ENCODE data around the gene VENTX. TPM values are rescaled to one million over a fixed set of nuclear protein-coding genes. Genes with fewer than 3 reads are reported as not detected.

VENTX gene
- total and polyA plus RNA-seq, 2 donors (not counting 3 experiments of a cell fraction or from before 2014, with no cell fraction given): not detected

GRCh38 chr10:133245439-133246235, 8.0 kb downstream of the VENTX start:
- BruUV-seq (replicated peaks): no TSS peak
- intact Hi-C loops (cut with micrococcal nuclease) (no loop called here), dilution Hi-C loops (cut with MboI; ENCODE audit: extremely low pct_ligation_motif_present, low sequenced_read_pairs) (no loop called here)
- Histone ChIP-seq H3K27ac (ENCODE audit: insufficient read depth, low read depth, low read length) (no peak overlapping the region), H3K9me1 (replicated peaks; ENCODE audit: control insufficient read depth, extremely low read depth, insufficient read depth, low read length) (no peaks in the 10 kb centered on the region), H3K4me2 (ENCODE audit: insufficient read depth, low read length) (no peak overlapping the region), H3K36me3 (ENCODE audit: control insufficient read depth in 2 of 2, extremely low read depth in 1 of 2, insufficient read depth in 2 of 2, low read length in 2 of 2) (no peaks in the 10 kb centered on the region), H3K79me2 (ENCODE audit: control insufficient read depth, insufficient read depth, low read length) (no peaks in the 10 kb centered on the region), H3K4me3 (replicated peaks in 1 of 3; ENCODE audit: insufficient read depth in 1 of 3, low read depth in 1 of 3, low read length in 3 of 3) (no peak overlapping the region), H4K20me1 (replicated peaks; ENCODE audit: control insufficient read depth, extremely low read depth, insufficient read depth, low read length) (no peaks in the 10 kb centered on the region), H3K9me3 (replicated peaks; ENCODE audit: control insufficient read depth, insufficient read depth, low read length) (no peaks in the 10 kb centered on the region), H3K9ac (replicated peaks; ENCODE audit: extremely low read depth, insufficient read depth, low read length) (no peak overlapping the region), H2AFZ (ENCODE audit: low read depth, low read length) (no peak overlapping the region), H3K27me3 (ENCODE audit: control insufficient read depth in 2 of 2, insufficient read depth in 2 of 2, low read length in 2 of 2) (no peaks in the 10 kb centered on the region), H3K4me1 (ENCODE audit: control insufficient read depth, extremely low read depth, insufficient read depth, low read length) (no peaks in the 10 kb centered on the region)
- DNase-seq (ENCODE audit: low read depth, low spot score): no peak
- ChIA-PET CTCF (interaction anchor here (0.9 to 1.3 kb wide), 3 partner anchors 11 to 284 kb away, joined by 3 read pairs; no protein-coding TSS in a partner anchor), POLR2A (no interaction called here)
- no peak for TF ChIP-seq EZH2 (IDR thresholded peaks at IDR 0.05; ENCODE audit: borderline replicate concordance, low read depth, low read length, severe bottlenecking)
- TF ChIP-seq JUN (IDR thresholded peaks at IDR 0.05; ENCODE audit: borderline replicate concordance, insufficient read depth, insufficient read length, low read depth): no peak
- no peak for TF ChIP-seq POLR2AphosphoS5 (IDR thresholded peaks at IDR 0.05; ENCODE audit: insufficient read depth, low read depth, low read length)
- TF ChIP-seq MAX (IDR thresholded peaks at IDR 0.05; ENCODE audit: insufficient read depth, insufficient read length): no peak
- no peak for TF ChIP-seq GATA2 (IDR thresholded peaks at IDR 0.05; ENCODE audit: insufficient read depth, insufficient read length, low read depth, low read length)
- no peak for TF ChIP-seq POLR2A (IDR thresholded peaks at IDR 0.05; ENCODE audit: low read depth, low read length)
- no peak for TF ChIP-seq FOS (IDR thresholded peaks at IDR 0.05; ENCODE audit: borderline replicate concordance, insufficient read depth, low read length)
- no peak for FAIRE-seq

Data from endothelial cell of umbilical vein (primary cell).